Tibial nerve (tissue), 4 donors: ENCODE measurements around the gene YY2. TPM values are rescaled to one million over a fixed set of nuclear protein-coding genes. Genes with fewer than 3 reads are reported as not detected.

Experiments used
- DNase-seq, 2 donors: peaks; one replicate each; pipeline ENCODE4 v3.0.0-alpha.2; 2019; ENCODE audit warnings: low spot score in 2 of 2
- H3K27ac ChIP-seq, 4 donors: fragments of 200-600 bp; sonication (generic) in 3 of 4; one replicate each; pipeline ENCODE4 v1.5.1; 2017 to 2019; ENCODE audit warnings: mild to moderate bottlenecking in 1 of 4
- H3K27me3 ChIP-seq, 2 donors: fragments of 200-600 bp; sonication (generic) in 1 of 2; one replicate each; pipeline versions ENCODE4 v1.5.1 to v1.6.0; 2017 to 2019
- H3K36me3 ChIP-seq, 3 donors: fragments of 200-600 bp; sonication (generic); one replicate each; pipeline ENCODE4 v1.5.1; 2018 to 2019
- H3K4me1 ChIP-seq, 4 donors: fragments of 200-600 bp; sonication (generic) in 3 of 4; one replicate each; pipeline ENCODE4 v1.5.1; 2017 to 2019
- H3K4me3 ChIP-seq, 4 donors: fragments of 200-600 bp; sonication (generic) in 3 of 4; one replicate each; pipeline ENCODE4 v1.5.1; 2017 to 2019; ENCODE audit warnings: mild to moderate bottlenecking in 1 of 4, moderate library complexity in 1 of 4
- H3K9me3 ChIP-seq, 4 donors: fragments of 200-600 bp; sonication (generic) in 3 of 4; one replicate each; pipeline ENCODE4 v1.5.1; 2017 to 2019
- EP300 ChIP-seq, 2 donors: sonication (generic); formaldehyde crosslinking; IDR thresholded peaks; one replicate each; pipeline ENCODE4 v1.6.1; 2017; ENCODE audit warnings: antibody characterized with exemption in 2 of 2, mild to moderate bottlenecking in 1 of 2
- POLR2A ChIP-seq, 2 donors: fragments of 450-650 bp; IDR thresholded peaks; one replicate each; pipeline ENCODE4 v1.6.1; 2017; ENCODE audit warnings: antibody characterized with exemption in 2 of 2, mild to moderate bottlenecking in 2 of 2, moderate library complexity in 2 of 2
- WGBS, 2 donors: methylation state at CpG; one replicate each; pipeline ENCODE4 v1.1.5; 2018; 5-methylcytosine and 5-hydroxymethylcytosine counted together
- total RNA-seq, 4 donors: library from RNA; depleted of rRNA; stranded (reverse); fragments of >200 nt; gene quantifications; one replicate each; pipeline ENCODE4 v1.1.0, GENCODE V29; 2016
- TF ChIP-seq, protein P1 (sequence below), 5 experiments: fragments of 200-600 bp in 3 of 5; fragments of 450-650 bp in 2 of 5; sonication (generic) in 3 of 5; IDR thresholded peaks; one replicate each; pipeline ENCODE4 v1.5.1; 2016 to 2019; ENCODE audit warnings: antibody characterized with exemption in 5 of 5, mild to moderate bottlenecking in 3 of 5, moderate library complexity in 2 of 5

Gene YY2
- total RNA-seq, 4 donors from 2014 or later = 2.4 to 6.9 (median 3.6) TPM

- no peak for DNase-seq
- Histone ChIP-seq H3K4me1 (no peaks in the 10 kb centered on the region), H3K36me3 (peaks cover 0 to 41% (median 0%) of the 10 kb centered on the region in 3 donors), H3K4me3 (no peak overlapping the region), H3K27ac (no peak overlapping the region), H3K27me3 (no peaks in the 10 kb centered on the region), H3K9me3 (no peaks in the 10 kb centered on the region)
- TF ChIP-seq, protein P1, sequence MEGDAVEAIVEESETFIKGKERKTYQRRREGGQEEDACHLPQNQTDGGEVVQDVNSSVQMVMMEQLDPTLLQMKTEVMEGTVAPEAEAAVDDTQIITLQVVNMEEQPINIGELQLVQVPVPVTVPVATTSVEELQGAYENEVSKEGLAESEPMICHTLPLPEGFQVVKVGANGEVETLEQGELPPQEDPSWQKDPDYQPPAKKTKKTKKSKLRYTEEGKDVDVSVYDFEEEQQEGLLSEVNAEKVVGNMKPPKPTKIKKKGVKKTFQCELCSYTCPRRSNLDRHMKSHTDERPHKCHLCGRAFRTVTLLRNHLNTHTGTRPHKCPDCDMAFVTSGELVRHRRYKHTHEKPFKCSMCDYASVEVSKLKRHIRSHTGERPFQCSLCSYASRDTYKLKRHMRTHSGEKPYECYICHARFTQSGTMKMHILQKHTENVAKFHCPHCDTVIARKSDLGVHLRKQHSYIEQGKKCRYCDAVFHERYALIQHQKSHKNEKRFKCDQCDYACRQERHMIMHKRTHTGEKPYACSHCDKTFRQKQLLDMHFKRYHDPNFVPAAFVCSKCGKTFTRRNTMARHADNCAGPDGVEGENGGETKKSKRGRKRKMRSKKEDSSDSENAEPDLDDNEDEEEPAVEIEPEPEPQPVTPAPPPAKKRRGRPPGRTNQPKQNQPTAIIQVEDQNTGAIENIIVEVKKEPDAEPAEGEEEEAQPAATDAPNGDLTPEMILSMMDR (IDR thresholded peaks at IDR 0.05) = no peak
- no peak for TF ChIP-seq POLR2A (IDR thresholded peaks at IDR 0.05)
- no peak for TF ChIP-seq EP300 (IDR thresholded peaks at IDR 0.05)
Measured at GRCh38 chrX:21853578-21853977, 2.2 kb upstream of the YY2 start.

DNA sequence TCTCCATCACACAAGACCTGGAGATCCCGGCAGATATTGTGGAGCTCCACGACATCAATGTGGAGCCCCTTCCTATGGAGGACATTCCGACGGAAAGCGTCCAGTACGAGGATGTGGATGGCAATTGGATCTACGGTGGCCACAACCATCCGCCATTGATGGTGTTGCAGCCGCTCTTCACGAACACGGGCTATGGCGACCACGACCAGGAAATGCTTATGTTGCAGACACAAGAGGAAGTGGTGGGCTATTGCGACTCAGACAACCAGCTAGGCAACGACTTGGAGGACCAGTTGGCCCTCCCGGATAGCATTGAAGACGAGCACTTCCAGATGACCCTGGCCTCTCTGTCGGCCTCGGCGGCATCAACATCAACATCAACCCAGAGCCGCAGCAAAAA, 717 bp downstream of the YY2 start:
- TF ChIP-seq EP300 (IDR thresholded peaks at IDR 0.05) (no peak), POLR2A (IDR thresholded peaks at IDR 0.05) (no peak)
- TF ChIP-seq, protein P1 (IDR thresholded peaks at IDR 0.05) = no peak
- Histone ChIP-seq H3K4me3 (no peak overlapping the region), H3K9me3 (no peaks in the 10 kb centered on the region), H3K4me1 (no peaks in the 10 kb centered on the region), H3K27ac (no peak overlapping the region), H3K27me3 (no peaks in the 10 kb centered on the region), H3K36me3 (peaks cover 0 to 31% (median 0%) of the 10 kb centered on the region in 3 donors)
- 93 to 97% methylated on average over 13 to 20 of the region's 21 CpGs for WGBS, 2 donors
- no peak for DNase-seq

GRCh38 chrX:21863241-21863640, 7.5 kb downstream of the YY2 start:
- no peaks in the 10 kb centered on the region for H3K27me3 ChIP-seq
- WGBS, 2 donors = 88 to 96% methylated on average over 1 of the region's 1 CpG
- no peaks in the 10 kb centered on the region for H3K36me3 ChIP-seq
- H3K4me3 ChIP-seq = no peak overlapping the region
- DNase-seq = no peak
- no peak overlapping the region for H3K27ac ChIP-seq
- H3K9me3 ChIP-seq = no peaks in the 10 kb centered on the region
- TF ChIP-seq, protein P1 (IDR thresholded peaks at IDR 0.05) = no peak
- TF ChIP-seq EP300 (IDR thresholded peaks at IDR 0.05) (no peak), POLR2A (IDR thresholded peaks at IDR 0.05) (no peak)
- no peaks in the 10 kb centered on the region for H3K4me1 ChIP-seq

DNA sequence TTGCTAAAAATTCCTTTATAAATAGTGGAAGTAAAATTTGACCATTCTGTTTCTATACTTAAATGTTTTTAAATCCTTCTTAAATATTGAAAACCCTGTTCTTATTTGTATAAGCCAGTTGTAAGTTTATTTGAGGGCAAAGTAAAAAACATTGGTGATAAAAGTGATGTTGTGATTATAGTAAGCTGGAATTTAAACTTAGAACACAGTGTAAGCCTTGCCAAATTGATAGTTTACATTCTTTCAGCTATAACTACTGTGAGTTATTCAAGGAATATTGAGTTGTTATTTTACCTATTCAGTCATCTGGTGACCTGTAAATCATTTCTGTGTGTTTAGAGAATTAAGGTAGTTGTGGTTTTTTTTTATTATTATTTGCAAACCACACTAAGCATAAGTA, 9.6 kb downstream of the YY2 start:
- no peaks in the 10 kb centered on the region for H3K4me1 ChIP-seq
- no peaks in the 10 kb centered on the region for H3K36me3 ChIP-seq
- H3K27ac ChIP-seq = no peak overlapping the region
- TF ChIP-seq POLR2A (IDR thresholded peaks at IDR 0.05) = no peak
- no peak for DNase-seq
- no peaks in the 10 kb centered on the region for H3K27me3 ChIP-seq
- H3K4me3 ChIP-seq = no peak overlapping the region
- no peaks in the 10 kb centered on the region for H3K9me3 ChIP-seq

DNA sequence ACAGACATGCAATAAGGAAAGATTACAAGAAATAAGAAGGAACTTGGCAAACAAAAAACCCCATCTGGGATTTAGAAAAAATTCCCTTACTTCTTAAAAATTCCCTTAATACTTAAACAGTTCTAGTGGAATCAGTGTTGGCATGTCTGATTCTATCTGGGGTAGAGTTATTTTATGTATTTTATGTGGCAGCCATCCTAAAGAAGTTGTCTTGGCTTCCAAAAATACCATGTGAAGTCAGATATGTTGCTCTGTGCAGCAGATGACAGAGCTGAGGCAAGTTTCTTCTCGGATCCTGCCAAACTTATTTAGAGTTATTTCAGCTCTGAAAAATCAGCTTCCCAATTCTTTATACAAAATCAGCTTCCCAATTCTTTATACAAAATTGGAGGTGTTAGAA, 14.7 kb downstream of the YY2 start:
- WGBS, 2 donors = 32 to 53% methylated on average over 1 of the region's 1 CpG
- H3K27me3 ChIP-seq = peaks cover 0 to 4% of the 10 kb centered on the region in 2 donors
- TF ChIP-seq, protein P1 (IDR thresholded peaks at IDR 0.05) = no peak
- no peak for TF ChIP-seq POLR2A (IDR thresholded peaks at IDR 0.05)
- no peak for TF ChIP-seq EP300 (IDR thresholded peaks at IDR 0.05)
- H3K4me1 ChIP-seq = no peaks in the 10 kb centered on the region
- DNase-seq = no peak
- no peak overlapping the region for H3K27ac ChIP-seq
- no peaks in the 10 kb centered on the region for H3K36me3 ChIP-seq
- H3K4me3 ChIP-seq = no peak overlapping the region
- no peaks in the 10 kb centered on the region for H3K9me3 ChIP-seq
